Measurements from ENCODE around the gene SEL1L3. TPM values are rescaled to one million over a fixed set of nuclear protein-coding genes. Genes with fewer than 3 reads are reported as not detected.

The SEL1L3 gene
- total RNA-seq, 1 donor from 2014 or later: 24.9 TPM

DNA sequence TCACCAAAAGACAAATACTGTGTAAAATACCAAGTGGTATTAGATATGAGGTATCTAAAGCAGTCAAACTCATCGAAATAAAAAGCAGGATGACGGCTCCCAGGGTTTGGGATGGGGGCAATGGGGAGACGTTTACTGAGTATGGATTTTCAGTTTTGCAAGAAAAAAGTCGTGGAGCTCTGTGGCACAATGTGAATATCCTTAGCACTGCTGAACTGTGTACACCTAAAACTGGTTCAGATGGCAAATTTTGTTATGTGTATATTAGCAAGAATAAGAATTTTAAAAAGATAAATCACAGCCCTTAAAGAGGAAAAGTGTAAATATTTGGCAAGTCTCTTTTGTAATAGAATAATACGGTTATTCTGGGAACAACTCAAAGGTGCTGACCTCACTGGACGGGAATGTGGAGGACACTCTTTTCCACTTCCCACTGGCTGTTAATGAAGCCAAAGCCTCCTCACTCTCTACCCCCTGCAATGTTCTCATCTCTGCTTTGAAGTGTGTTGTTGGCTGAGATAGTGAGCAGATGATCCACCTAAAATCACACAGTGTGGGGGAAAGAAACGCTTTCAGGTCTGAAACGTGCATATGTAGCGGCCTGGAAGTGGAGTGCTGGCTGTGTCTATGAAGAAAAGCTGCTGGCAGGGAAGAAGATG is 49.2 kb downstream of the SEL1L3 start:
- H3K4me2 ChIP-seq (ENCODE audit: low read length): peak overlapping the region; percentile 69
- H3K4me1 Mint-ChIP-seq (ENCODE audit: low read depth, unreplicated experiment): peaks cover 54% of the 10 kb centered on the region
- H3K27ac ChIP-seq (ENCODE audit: low read depth, low read length): peak overlapping the region; percentile 90

DNA sequence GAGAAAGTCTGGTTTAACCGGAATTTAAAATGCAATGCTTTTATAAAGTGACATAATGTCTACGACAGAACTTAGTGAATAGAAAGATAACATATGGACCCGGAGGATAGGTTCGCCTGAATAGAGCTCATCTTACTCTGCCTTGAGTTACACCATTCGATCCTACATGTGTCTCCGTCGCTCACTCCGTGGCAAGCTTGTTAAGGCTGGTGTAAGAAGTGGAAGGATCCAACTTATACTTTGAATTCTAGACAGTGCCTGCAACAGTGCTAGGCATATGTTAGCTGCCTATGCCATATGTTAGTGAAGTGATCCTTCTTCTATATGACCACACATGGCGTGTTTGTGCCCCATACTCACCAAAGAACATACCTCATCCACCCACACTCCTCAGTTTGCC is 50.9 kb downstream of the SEL1L3 start:
- Mint-ChIP-seq H3K4me3 (ENCODE audit: unreplicated experiment) (peak overlapping the region; percentile 42), H3K27me3 (ENCODE audit: low read depth, unreplicated experiment) (no peaks in the 10 kb centered on the region), H3K4me1 (ENCODE audit: low read depth, unreplicated experiment) (peaks cover 51% of the 10 kb centered on the region), H3K36me3 (ENCODE audit: low read depth, unreplicated experiment) (peaks cover 6% of the 10 kb centered on the region), H3K9me3 (ENCODE audit: unreplicated experiment) (no peaks in the 10 kb centered on the region), H3K27ac (ENCODE audit: unreplicated experiment) (peak overlapping the region; percentile 3)
- Histone ChIP-seq H3K9me3 (ENCODE audit: insufficient read depth, low read depth, low read length) (no peaks in the 10 kb centered on the region), H2AFZ (ENCODE audit: low read depth, low read length) (no peak overlapping the region), H3K9ac (ENCODE audit: low read length) (peak overlapping the region; percentile 14), H3K36me3 (ENCODE audit: insufficient read depth, low read length) (no peaks in the 10 kb centered on the region), H3K27ac (ENCODE audit: low read depth, low read length) (peak overlapping the region; percentile 89), H3K4me3 (ENCODE audit: insufficient read depth, low read depth, low read length) (no peak overlapping the region), H3K27me3 (ENCODE audit: insufficient read depth, low read length) (no peaks in the 10 kb centered on the region), H3K4me2 (ENCODE audit: low read length) (peak overlapping the region; percentile 79), H3K4me1 (ENCODE audit: insufficient read depth, low read length) (peaks cover 46% of the 10 kb centered on the region), H3K79me2 (ENCODE audit: insufficient read depth, low read length) (no peaks in the 10 kb centered on the region), H4K20me1 (ENCODE audit: insufficient read depth, low read length) (no peaks in the 10 kb centered on the region)
- FAIRE-seq (no peak), DNase-seq (ENCODE audit: low read depth) (peak; percentile 8)
- TF ChIP-seq, protein P1, sequence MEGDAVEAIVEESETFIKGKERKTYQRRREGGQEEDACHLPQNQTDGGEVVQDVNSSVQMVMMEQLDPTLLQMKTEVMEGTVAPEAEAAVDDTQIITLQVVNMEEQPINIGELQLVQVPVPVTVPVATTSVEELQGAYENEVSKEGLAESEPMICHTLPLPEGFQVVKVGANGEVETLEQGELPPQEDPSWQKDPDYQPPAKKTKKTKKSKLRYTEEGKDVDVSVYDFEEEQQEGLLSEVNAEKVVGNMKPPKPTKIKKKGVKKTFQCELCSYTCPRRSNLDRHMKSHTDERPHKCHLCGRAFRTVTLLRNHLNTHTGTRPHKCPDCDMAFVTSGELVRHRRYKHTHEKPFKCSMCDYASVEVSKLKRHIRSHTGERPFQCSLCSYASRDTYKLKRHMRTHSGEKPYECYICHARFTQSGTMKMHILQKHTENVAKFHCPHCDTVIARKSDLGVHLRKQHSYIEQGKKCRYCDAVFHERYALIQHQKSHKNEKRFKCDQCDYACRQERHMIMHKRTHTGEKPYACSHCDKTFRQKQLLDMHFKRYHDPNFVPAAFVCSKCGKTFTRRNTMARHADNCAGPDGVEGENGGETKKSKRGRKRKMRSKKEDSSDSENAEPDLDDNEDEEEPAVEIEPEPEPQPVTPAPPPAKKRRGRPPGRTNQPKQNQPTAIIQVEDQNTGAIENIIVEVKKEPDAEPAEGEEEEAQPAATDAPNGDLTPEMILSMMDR (IDR thresholded peaks at IDR 0.05; ENCODE audit: insufficient read depth, low read depth, low read length): no peak
- TF ChIP-seq EZH2 (IDR thresholded peaks at IDR 0.05; ENCODE audit: insufficient read depth, low read length): no peak

More for the DNA sequence above, 49.2 kb downstream of the SEL1L3 start:
- Histone ChIP-seq H4K20me1 (ENCODE audit: insufficient read depth, low read length) (no peaks in the 10 kb centered on the region), H3K36me3 (ENCODE audit: insufficient read depth, low read length) (no peaks in the 10 kb centered on the region), H3K4me3 (ENCODE audit: insufficient read depth, low read depth, low read length) (peak overlapping the region; percentile 31), H2AFZ (ENCODE audit: low read depth, low read length) (no peak overlapping the region), H3K9ac (ENCODE audit: low read length) (peak overlapping the region; percentile 70), H3K4me1 (ENCODE audit: insufficient read depth, low read length) (peaks cover 62% of the 10 kb centered on the region), H3K79me2 (ENCODE audit: insufficient read depth, low read length) (no peaks in the 10 kb centered on the region), H3K27me3 (ENCODE audit: insufficient read depth, low read length) (no peaks in the 10 kb centered on the region), H3K9me3 (ENCODE audit: insufficient read depth, low read depth, low read length) (no peaks in the 10 kb centered on the region)
- Mint-ChIP-seq H3K27me3 (ENCODE audit: low read depth, unreplicated experiment) (no peaks in the 10 kb centered on the region), H3K4me3 (ENCODE audit: unreplicated experiment) (peak overlapping the region; percentile 40), H3K9me3 (ENCODE audit: unreplicated experiment) (no peaks in the 10 kb centered on the region), H3K27ac (ENCODE audit: unreplicated experiment) (peak overlapping the region; percentile 81), H3K36me3 (ENCODE audit: low read depth, unreplicated experiment) (peaks cover 6% of the 10 kb centered on the region)
- DNase-seq (ENCODE audit: low read depth): peak; percentile 88
- no peak for TF ChIP-seq EZH2 (IDR thresholded peaks at IDR 0.05; ENCODE audit: insufficient read depth, low read length)
- TF ChIP-seq, protein P1 (IDR thresholded peaks at IDR 0.05; ENCODE audit: insufficient read depth, low read depth, low read length): no peak
- FAIRE-seq: peak; percentile 97

DNA sequence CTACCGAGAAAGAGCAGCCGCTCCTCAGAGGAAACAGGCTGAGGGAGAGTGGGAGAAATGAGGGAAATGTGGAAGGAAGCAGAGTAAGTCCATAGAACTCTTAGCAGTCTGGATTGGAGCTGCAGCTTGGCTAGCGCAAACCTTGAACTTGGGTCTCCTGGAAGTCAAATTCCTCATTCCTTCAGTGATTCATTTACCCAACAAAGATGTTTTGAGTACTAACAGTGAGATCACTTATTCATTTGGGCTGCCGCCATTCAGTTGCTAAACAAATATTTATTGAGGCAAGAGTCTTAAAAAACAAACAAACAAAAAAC is 51.5 kb downstream of the SEL1L3 start:
- Mint-ChIP-seq H3K27ac (ENCODE audit: unreplicated experiment) (peak overlapping the region; percentile 20), H3K4me1 (ENCODE audit: low read depth, unreplicated experiment) (peaks cover 49% of the 10 kb centered on the region), H3K9me3 (ENCODE audit: unreplicated experiment) (no peaks in the 10 kb centered on the region), H3K36me3 (ENCODE audit: low read depth, unreplicated experiment) (peaks cover 6% of the 10 kb centered on the region), H3K27me3 (ENCODE audit: low read depth, unreplicated experiment) (no peaks in the 10 kb centered on the region), H3K4me3 (ENCODE audit: unreplicated experiment) (peak overlapping the region; percentile 3)
- Histone ChIP-seq H3K4me3 (ENCODE audit: insufficient read depth, low read depth, low read length) (no peak overlapping the region), H3K4me1 (ENCODE audit: insufficient read depth, low read length) (peaks cover 42% of the 10 kb centered on the region), H3K9me3 (ENCODE audit: insufficient read depth, low read depth, low read length) (no peaks in the 10 kb centered on the region), H3K9ac (ENCODE audit: low read length) (peak overlapping the region; percentile 72), H3K27ac (ENCODE audit: low read depth, low read length) (peak overlapping the region; percentile 89), H2AFZ (ENCODE audit: low read depth, low read length) (peak overlapping the region; percentile 34), H3K27me3 (ENCODE audit: insufficient read depth, low read length) (no peaks in the 10 kb centered on the region), H3K4me2 (ENCODE audit: low read length) (peak overlapping the region; percentile 79), H3K36me3 (ENCODE audit: insufficient read depth, low read length) (no peaks in the 10 kb centered on the region), H4K20me1 (ENCODE audit: insufficient read depth, low read length) (no peaks in the 10 kb centered on the region), H3K79me2 (ENCODE audit: insufficient read depth, low read length) (no peaks in the 10 kb centered on the region)
- FAIRE-seq (peak; percentile 9), DNase-seq (ENCODE audit: low read depth) (peak; percentile 86)
- no peak for TF ChIP-seq EZH2 (IDR thresholded peaks at IDR 0.05; ENCODE audit: insufficient read depth, low read length)
- TF ChIP-seq, protein P1 (IDR thresholded peaks at IDR 0.05; ENCODE audit: insufficient read depth, low read depth, low read length): no peak

Data from astrocyte (in vitro differentiated cells and primary cell).